GM12878 (cell line): ENCODE data around the gene STARD13. TPM values are rescaled to one million over a fixed set of nuclear protein-coding genes. Genes with fewer than 3 reads are reported as not detected.
A peak's percentile ranks its signal among the peaks of the same experiment; 100 is the strongest.

Experiments
- ATAC-seq: fragments of 200-7000 bp; cut with Tn5 transposase; 3 replicates; pipeline ENCODE4 v1.9.1; 2020; ENCODE audit warnings: mild to moderate bottlenecking, moderate library complexity
- BruUV-seq: library from RNA; stranded (reverse); fragments of 400-500 nt; replicated peaks from 2 replicates; lab custom pipeline; 2021; lab: Mats Ljungman, UMichigan
- CTCF ChIA-PET: fragments of 300-600 bp; sonication (Branson Sonifier 250); formaldehyde crosslinking; extraction: SDS; loops from one replicate; lab custom pipeline; 2021; ENCODE audit warnings: inconsistent platforms; lab: Yijun Ruan, JAX
- POLR2A ChIA-PET: fragments of 350-600 bp; formaldehyde crosslinking; extraction: SDS; loops from one replicate; lab custom pipeline; 2021; ENCODE audit warnings: inconsistent platforms; lab: Charles Lee
- RAD21 ChIA-PET: fragments of 300-600 bp; sonication (Branson Sonifier 250); formaldehyde crosslinking; loops from one replicate; lab custom pipeline; 2023; ENCODE audit warnings: antibody characterized with exemption; ENCODE audit not compliant: unreplicated experiment; lab: Charles Lee
- SMC1A ChIA-PET: fragments of 300-600 bp; sonication (Branson Sonifier 250); formaldehyde crosslinking; loops from one replicate; lab custom pipeline; 2023; ENCODE audit not compliant: unreplicated experiment, uncharacterized antibody; lab: Charles Lee
- DNase-seq: peaks from one replicate; pipeline ENCODE4 v3.0.0-alpha.2; 2011; ENCODE audit warnings: low read depth, low spot score
- FAIRE-seq: peaks from 3 replicates; lab custom pipeline; 2011; peaks lifted over from hg19 to GRCh38; lab: Jason Lieb, UNC
- H2AFZ ChIP-seq: 2 replicates; pipeline ENCODE4 v1.6.0; 2011; ENCODE audit warnings: low read depth, low read length, control low read depth; ENCODE audit not compliant: control insufficient read depth
- H3K27ac ChIP-seq: 2 replicates; pipeline ENCODE4 v1.5.1; 2011; ENCODE audit warnings: control low read depth; ENCODE audit not compliant: control insufficient read depth, insufficient read depth
- H3K27me3 ChIP-seq, 2 experiments: replicated peaks in 1 of 2; 2 replicates each; pipeline versions ENCODE4 v1.6.0 to v1.6.1; 2011; ENCODE audit warnings: low read length in 1 of 2; ENCODE audit not compliant: control insufficient read depth in 2 of 2, insufficient read depth in 2 of 2
- H3K36me3 ChIP-seq, 2 experiments: 2 replicates each; pipeline ENCODE4 v1.5.1; 2011; ENCODE audit warnings: low read length in 1 of 2; ENCODE audit not compliant: control insufficient read depth in 2 of 2, insufficient read depth in 2 of 2
- H3K4me1 ChIP-seq: 2 replicates; pipeline ENCODE4 v1.6.1; 2011; ENCODE audit warnings: mild to moderate bottlenecking, low read length, moderate library complexity, mixed read lengths; ENCODE audit not compliant: control insufficient read depth, insufficient read depth
- H3K4me2 ChIP-seq: 2 replicates; pipeline ENCODE4 v1.6.0; 2011; ENCODE audit warnings: control low read depth; ENCODE audit not compliant: control insufficient read depth, insufficient read depth
- H3K4me3 ChIP-seq: fragments of 200-600 bp; sonication (generic); 2 replicates; pipeline ENCODE4 v1.5.1; 2016
- H3K79me2 ChIP-seq: 2 replicates; pipeline ENCODE4 v1.6.0; 2011; ENCODE audit warnings: low read length; ENCODE audit not compliant: control insufficient read depth, insufficient read depth
- H3K9ac ChIP-seq: 2 replicates; pipeline ENCODE4 v1.8.0; 2011; ENCODE audit warnings: low read length, control low read depth, mixed read lengths; ENCODE audit not compliant: control insufficient read depth, insufficient read depth
- H3K9me3 ChIP-seq: replicated peaks from 3 replicates; pipeline ENCODE4 v1.5.1; 2011; ENCODE audit warnings: mild to moderate bottlenecking, low read length; ENCODE audit not compliant: control insufficient read depth, insufficient read depth
- H4K20me1 ChIP-seq: 2 replicates; pipeline ENCODE4 v1.6.0; 2011; ENCODE audit not compliant: control insufficient read depth, insufficient read depth
- CBFB ChIP-seq: IDR thresholded peaks from 2 replicates; pipeline ENCODE4 v1.6.1; 2016; ENCODE audit warnings: antibody characterized with exemption, low read depth
- FOS ChIP-seq: IDR thresholded peaks from 3 replicates; pipeline ENCODE4 v1.6.1; 2011; ENCODE audit warnings: borderline replicate concordance; ENCODE audit not compliant: insufficient read length; ENCODE audit errors: extremely low read depth
- HCFC1 ChIP-seq: fragments of 150-350 bp; IDR thresholded peaks from 2 replicates; pipeline ENCODE4 v1.6.1; 2014; ENCODE audit warnings: low read length
- IKZF1 ChIP-seq: fragments of 450-650 bp; conservative IDR thresholded peaks from 2 replicates; pipeline ENCODE4 v1.6.1; 2017; ENCODE audit warnings: antibody characterized with exemption, mild to moderate bottlenecking
- NKRF ChIP-seq: fragments of 450-650 bp; conservative IDR thresholded peaks from 2 replicates; pipeline ENCODE4 v1.6.1; 2017; ENCODE audit warnings: mild to moderate bottlenecking, moderate library complexity
- POU2F2 ChIP-seq: IDR thresholded peaks from 3 replicates; pipeline ENCODE4 v1.6.1; 2011; ENCODE audit warnings: low read depth, mild to moderate bottlenecking, low read length, borderline replicate concordance
- RELA ChIP-seq: fragments of 450-650 bp; IDR thresholded peaks from 2 replicates; pipeline ENCODE4 v1.8.0; 2014; ENCODE audit warnings: borderline replicate concordance; ENCODE audit not compliant: partially characterized antibody
- RELB ChIP-seq: fragments of 450-650 bp; IDR thresholded peaks from 2 replicates; pipeline ENCODE4 v1.6.1; 2017; ENCODE audit warnings: low read depth, mild to moderate bottlenecking, moderate library complexity
- REST ChIP-seq: IDR thresholded peaks from 2 replicates; pipeline ENCODE4 v1.6.1; 2012; ENCODE audit warnings: mild to moderate bottlenecking, low read depth, low read length
- SMAD5 ChIP-seq: IDR thresholded peaks from 2 replicates; pipeline ENCODE4 v1.6.1; 2016; ENCODE audit warnings: antibody characterized with exemption, low read depth
- STAT3 ChIP-seq: IDR thresholded peaks from 2 replicates; pipeline ENCODE4 v1.6.1; 2011; ENCODE audit warnings: low read depth, low read length, improper control_type of control experiment
- SUZ12 ChIP-seq: fragments of 200-600 bp; sonication (generic); IDR thresholded peaks from one replicate; pipeline ENCODE4 v1.6.1; 2018; ENCODE audit warnings: antibody characterized with exemption, mild to moderate bottlenecking; ENCODE audit not compliant: unreplicated experiment
- TCF7 ChIP-seq: IDR thresholded peaks from 2 replicates; pipeline ENCODE4 v1.6.1; 2014; ENCODE audit warnings: antibody characterized with exemption, borderline replicate concordance
- ZNF384 ChIP-seq: IDR thresholded peaks from 2 replicates; pipeline ENCODE4 v1.6.1; 2012; ENCODE audit warnings: low read depth, mild to moderate bottlenecking, low read length, improper control_type of control experiment, borderline replicate concordance
- in situ Hi-C: fragments of 300-500 bp; cut with MboI; formaldehyde crosslinking; loops from 9 replicates; pipeline ENCODE4 v1.14.3; 2018; ENCODE audit warnings: mixed read lengths
- intact Hi-C: fragments of 100-400 bp; cut with micrococcal nuclease; formaldehyde crosslinking; loops from one replicate; pipeline ENCODE4 v1.14.2; 2022; ENCODE audit not compliant: unreplicated experiment
- polyA plus RNA-seq, 11 experiments: library from polyadenylated mRNA; depleted of rRNA in 4 of 11; unstranded in 6 of 11; stranded (reverse) in 5 of 11; fragments of >200 nt; fragmentation: Nextera tagmentation in 4 of 11; fragmentation: Illumina TruSeq in 1 of 11; extraction: Ambion mirVana in 4 of 11; extraction: Trizol in 1 of 11; gene quantifications; 1 replicate in 1 of 11; 2 replicates in 10 of 11; pipeline versions ENCODE4 v1.2.1 to v1.2.3, GENCODE V29; 2011 to 2016; ENCODE audit warnings: inconsistent platforms in 2 of 11, missing spikeins in 2 of 11, low read depth in 1 of 11
- total RNA-seq, 4 experiments: library from RNA; depleted of rRNA in 3 of 4; stranded (reverse); fragments of >200 nt in 3 of 4; fragmentation: Illumina TruSeq in 1 of 4; extraction: Trizol in 1 of 4; gene quantifications; 2 replicates each; pipeline versions ENCODE4 v1.2.1 to v1.2.3, GENCODE V29; 2013 to 2021

Gene STARD13
- total and polyA plus RNA-seq, 10 of the 15 experiments (the other 5 are each of a cell fraction or from before 2014, with no cell fraction given): 4.0 to 41.6 (median 10.1) TPM

DNA sequence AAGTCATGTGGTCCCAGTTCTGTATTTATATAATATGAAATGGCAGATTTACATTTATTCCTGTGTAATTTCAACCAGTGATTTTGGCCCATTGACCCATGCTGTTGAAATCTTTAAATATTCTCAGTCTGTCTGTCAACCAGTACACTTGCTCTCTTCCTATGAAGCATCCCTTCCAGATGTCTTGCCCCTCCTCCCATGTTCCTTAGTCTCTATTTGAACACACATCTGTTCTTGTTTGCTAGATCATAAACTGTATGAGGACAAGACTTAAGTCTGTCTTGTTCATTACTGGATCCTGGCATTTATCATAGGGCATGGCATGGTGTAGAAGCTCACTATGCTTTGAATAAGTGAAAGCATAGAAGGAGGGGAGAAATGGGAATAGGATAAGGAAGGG is 34.9 kb downstream of the STARD13 start:
- Histone ChIP-seq H4K20me1 (no peaks in the 10 kb centered on the region), H3K27me3 (no peaks in the 10 kb centered on the region), H3K27ac (peak overlapping the region; percentile 17; the same call in 1 of the 2 replicates), H3K9ac (no peak overlapping the region), H3K36me3 (no peaks in the 10 kb centered on the region), H2AFZ (peak overlapping the region; percentile 84), H3K79me2 (no peaks in the 10 kb centered on the region), H3K4me1 (peaks cover 4% of the 10 kb centered on the region; the same call in 1 of the 2 replicates), H3K9me3 (no peaks in the 10 kb centered on the region), H3K4me3 (no peak overlapping the region), H3K4me2 (peak overlapping the region; percentile 61; the same call in 1 of the 2 replicates)
- in situ Hi-C loops (no loop called here), intact Hi-C loops (no loop called here)
- no peak for DNase-seq
- FAIRE-seq: no peak
- ChIA-PET CTCF (interaction anchor here (0.8 to 2.1 kb wide), 2 partner anchors 22 to 474 kb away, joined by 3 to 7 read pairs; no protein-coding TSS in a partner anchor), RAD21 (interaction anchor here (1.0 kb wide), 1 partner anchor 139 kb away, joined by 3 read pairs; no protein-coding TSS in a partner anchor), POLR2A (no interaction called here), SMC1A (interaction anchor here (0.6 kb wide), 2 partner anchors 220 to 292 kb away, joined by 3 read pairs; no protein-coding TSS in a partner anchor)
- no TSS peak for BruUV-seq
- no peak for ATAC-seq
- TF ChIP-seq POU2F2: no peak
- no peak for TF ChIP-seq FOS
- no peak for TF ChIP-seq CBFB
- no peak for TF ChIP-seq RELB
- no peak for TF ChIP-seq SUZ12
- no peak for TF ChIP-seq NKRF
- no peak for TF ChIP-seq IKZF1
- TF ChIP-seq SMAD5: no peak
- TF ChIP-seq HCFC1: no peak
- TF ChIP-seq TCF7: no peak
- no peak for TF ChIP-seq ZNF384
- TF ChIP-seq REST: no peak
- TF ChIP-seq RELA: no peak
- TF ChIP-seq STAT3: no peak
